RWPE1 (cell line): ENCODE measurements around the gene ZFP92.

Experiments
- CTCF ChIA-PET: fragments of 350-600 bp; sonication (Branson Sonifier 250); formaldehyde crosslinking; extraction: SDS; loops from one replicate; lab custom pipeline; 2021; lab: Yijun Ruan, JAX
- POLR2A ChIA-PET: fragments of 400-600 bp; formaldehyde crosslinking; extraction: SDS; loops from one replicate; lab custom pipeline; 2020; ENCODE audit warnings: antibody characterized with exemption; ENCODE audit not compliant: low non-redundant PET; lab: Yijun Ruan, JAX
- DNase-seq: peaks from one replicate; pipeline ENCODE4 v3.0.0; 2012; ENCODE audit warnings: low spot score
- H3K27ac ChIP-seq: fragments of 450-650 bp; 2 replicates; pipeline ENCODE4 v1.5.1; 2017
- TF ChIP-seq, protein P1 (sequence below): fragments of 450-650 bp; conservative IDR thresholded peaks from 2 replicates; pipeline ENCODE4 v1.5.1; 2017; ENCODE audit warnings: low read depth, mild to moderate bottlenecking

ZFP92 gene

DNA sequence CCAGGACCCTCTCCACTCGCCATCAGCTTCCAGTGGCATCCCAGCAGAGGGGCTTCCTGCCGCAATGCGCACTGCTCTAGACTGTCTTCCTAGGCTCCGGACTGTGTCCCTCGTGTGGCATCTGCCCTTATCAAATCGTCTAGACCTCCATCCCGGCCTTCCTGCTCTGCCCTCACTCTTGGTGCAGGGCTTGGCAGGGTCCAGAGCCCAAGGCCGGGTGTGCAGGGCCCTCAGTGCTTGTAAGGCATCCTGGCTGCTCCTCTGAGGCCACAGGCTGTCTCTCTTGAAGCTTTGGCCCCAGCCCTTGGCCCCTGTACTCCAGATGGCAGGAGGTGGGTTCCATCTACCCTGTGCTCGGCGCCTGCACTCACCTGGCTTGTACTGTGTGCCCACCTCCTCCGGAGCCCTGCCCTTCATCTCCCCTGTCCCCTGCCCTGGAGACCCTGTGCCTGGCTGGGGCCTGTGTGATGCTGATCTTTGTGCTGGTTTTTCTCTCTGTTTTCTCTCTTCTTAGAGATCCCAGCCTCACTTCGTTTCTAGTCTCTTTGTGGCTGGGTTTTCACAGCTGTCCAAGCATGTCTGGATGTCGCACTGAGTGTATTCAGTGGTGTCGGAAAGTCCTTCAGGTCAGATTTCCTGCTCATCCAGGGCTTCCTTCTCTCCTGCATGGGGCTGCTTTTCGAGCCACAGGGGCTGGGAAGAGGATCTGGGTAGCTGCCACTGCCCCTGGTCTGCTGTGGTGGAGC lies 38.3 kb downstream of the ZFP92 start:
- DNase-seq = no peak
- H3K27ac ChIP-seq = no peak overlapping the region
- TF ChIP-seq, protein P1, sequence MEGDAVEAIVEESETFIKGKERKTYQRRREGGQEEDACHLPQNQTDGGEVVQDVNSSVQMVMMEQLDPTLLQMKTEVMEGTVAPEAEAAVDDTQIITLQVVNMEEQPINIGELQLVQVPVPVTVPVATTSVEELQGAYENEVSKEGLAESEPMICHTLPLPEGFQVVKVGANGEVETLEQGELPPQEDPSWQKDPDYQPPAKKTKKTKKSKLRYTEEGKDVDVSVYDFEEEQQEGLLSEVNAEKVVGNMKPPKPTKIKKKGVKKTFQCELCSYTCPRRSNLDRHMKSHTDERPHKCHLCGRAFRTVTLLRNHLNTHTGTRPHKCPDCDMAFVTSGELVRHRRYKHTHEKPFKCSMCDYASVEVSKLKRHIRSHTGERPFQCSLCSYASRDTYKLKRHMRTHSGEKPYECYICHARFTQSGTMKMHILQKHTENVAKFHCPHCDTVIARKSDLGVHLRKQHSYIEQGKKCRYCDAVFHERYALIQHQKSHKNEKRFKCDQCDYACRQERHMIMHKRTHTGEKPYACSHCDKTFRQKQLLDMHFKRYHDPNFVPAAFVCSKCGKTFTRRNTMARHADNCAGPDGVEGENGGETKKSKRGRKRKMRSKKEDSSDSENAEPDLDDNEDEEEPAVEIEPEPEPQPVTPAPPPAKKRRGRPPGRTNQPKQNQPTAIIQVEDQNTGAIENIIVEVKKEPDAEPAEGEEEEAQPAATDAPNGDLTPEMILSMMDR = no peak
- ChIA-PET POLR2A (no interaction called here), CTCF (interaction anchor here (0.5 to 1.0 kb wide), 2 partner anchors 11 to 417 kb away, joined by 3 to 7 read pairs; no protein-coding TSS in a partner anchor)

DNA sequence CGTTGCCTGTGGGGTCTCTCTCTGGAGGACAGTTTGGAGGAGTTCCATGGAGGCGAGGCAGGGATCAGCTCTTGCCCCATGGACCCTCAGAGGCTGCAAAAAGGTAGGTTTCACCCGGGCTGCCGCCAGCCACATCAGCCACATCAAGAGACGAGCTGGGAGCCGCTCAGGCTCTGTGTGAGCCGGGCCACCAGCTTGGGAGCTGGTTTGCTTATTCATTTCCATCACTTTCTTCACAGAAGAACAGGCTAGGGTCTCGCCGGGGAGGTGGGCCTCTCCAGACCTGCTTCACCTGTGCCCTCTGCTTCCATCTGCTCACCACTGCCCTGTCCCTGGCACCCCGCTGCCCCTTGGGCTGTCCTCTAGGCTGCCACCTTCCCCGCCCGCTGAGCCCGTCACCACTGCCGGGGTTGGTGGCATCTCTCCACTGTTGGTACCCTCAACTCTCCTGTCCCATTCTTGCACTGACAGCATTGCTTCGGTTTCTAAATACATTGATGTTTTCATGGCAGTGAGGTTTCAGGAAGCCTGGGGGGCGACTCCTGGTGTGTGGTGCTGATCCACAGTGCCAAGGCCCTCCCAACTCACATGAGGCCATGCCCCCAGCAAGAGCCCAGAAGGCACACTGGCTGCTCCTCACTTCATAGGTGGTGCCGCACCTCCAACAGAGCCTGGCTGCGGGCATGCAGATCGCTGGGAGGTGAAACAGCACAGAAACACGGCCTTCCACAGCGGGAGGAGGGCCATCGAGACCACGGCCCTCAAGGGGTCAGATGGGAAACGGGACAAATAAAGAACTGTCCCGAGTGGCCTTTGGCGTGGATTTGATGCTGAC lies 39.1 kb downstream of the ZFP92 start:
- DNase-seq = no peak
- ChIA-PET POLR2A (no interaction called here), CTCF (interaction anchor here (1.0 kb wide), 1 partner anchor 10 kb away, joined by 7 read pairs; no protein-coding TSS in a partner anchor)
- TF ChIP-seq, protein P1 = no peak
- H3K27ac ChIP-seq = no peak overlapping the region

DNA sequence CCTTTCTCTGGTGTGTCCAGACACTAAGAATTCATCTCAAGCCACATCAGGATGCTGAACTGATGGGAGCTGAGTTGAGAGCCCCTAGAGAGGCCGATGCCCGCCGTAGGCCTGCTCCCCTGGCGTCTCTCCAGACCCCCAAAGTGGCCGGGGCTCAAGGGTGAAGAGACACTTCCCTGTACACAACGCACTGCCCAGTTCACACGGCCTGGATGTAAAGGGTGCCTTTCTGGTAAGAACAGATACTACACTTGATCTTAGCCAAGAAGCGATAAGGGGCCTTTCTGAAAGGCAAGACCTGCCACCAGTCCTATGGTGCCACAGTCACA lies 39.6 kb downstream of the ZFP92 start:
- ChIA-PET POLR2A (no interaction called here), CTCF (no interaction called here)
- TF ChIP-seq, protein P1 = no peak
- H3K27ac ChIP-seq = no peak overlapping the region
- DNase-seq = no peak

DNA sequence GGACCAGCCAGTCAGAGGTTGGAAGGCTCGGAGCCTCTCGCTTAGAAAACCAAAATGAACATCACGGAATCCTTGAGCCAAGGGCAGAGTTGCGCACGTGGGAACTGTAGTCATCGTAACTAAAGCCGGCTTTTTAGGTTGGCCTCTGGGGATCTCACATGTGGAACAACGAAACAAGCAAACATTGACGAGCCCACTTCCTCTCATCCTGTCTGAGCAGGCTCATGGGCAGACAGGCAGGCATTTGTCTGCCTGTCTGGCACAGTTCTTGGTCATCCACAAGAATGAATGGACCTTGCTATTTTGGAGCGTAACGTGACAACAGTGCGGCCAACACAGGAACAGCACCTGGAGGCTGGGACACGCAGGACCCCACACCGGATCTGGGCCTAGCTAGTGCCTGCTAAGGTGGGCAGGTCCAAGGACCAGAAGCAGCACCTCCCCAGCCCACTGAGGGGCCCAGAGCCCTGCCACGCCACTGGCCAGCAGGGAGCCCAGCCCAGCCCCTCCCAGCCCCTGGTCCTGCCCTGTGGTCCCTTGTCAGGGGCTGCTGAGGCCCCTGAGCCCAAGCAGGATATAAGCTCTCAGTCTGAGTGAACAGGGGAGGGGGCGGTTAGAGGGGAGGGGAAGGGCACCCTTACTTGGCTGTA lies 43.8 kb downstream of the ZFP92 start:
- no peak for DNase-seq
- CTCF ChIA-PET = no interaction called here
- TF ChIP-seq, protein P1 = no peak
- POLR2A ChIA-PET = no interaction called here
- no peak overlapping the region for H3K27ac ChIP-seq

DNA sequence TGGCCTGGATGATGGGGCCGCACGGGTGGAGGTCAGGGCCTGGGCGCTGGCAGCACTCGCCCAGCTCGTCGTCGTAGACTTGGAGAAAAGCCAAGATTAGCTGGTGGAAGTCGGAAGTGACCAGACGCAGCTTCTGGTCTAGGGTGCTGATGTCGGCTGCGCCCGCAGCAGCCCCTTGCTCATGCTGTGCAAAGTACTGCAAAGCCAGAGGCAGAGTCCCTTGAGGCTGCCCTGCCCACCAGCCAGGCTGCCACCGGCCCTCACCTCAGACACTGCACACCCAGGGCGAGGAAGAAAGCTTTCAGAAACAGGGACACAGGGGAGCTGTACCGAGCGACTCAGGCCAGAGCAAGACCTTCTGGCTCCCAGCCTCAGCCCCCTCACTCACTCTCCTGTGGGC lies 44.3 kb downstream of the ZFP92 start:
- DNase-seq = no peak
- ChIA-PET CTCF (no interaction called here), POLR2A (no interaction called here)
- no peak overlapping the region for H3K27ac ChIP-seq
- TF ChIP-seq, protein P1 = no peak

DNA sequence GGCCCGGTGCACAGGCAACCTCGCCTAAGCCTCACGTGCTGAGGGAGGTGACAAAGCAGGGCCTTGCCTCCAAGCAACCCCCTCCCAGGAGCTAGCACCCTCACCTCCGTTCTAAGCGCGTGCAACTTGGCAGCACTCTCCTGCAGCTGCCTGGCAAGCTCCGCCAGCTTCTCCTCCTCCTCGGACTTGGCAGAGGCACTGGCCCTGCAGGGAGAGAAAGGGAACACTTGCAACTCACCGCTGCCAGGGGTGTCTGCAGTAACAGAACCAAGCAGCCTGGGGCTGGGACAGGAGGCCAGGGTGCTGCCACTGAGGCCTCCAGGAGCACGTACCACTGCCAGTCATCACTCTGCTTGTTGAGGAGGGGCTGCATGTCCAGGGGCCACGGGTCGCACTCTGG lies 44.9 kb downstream of the ZFP92 start:
- DNase-seq = no peak
- no peak overlapping the region for H3K27ac ChIP-seq
- ChIA-PET POLR2A (no interaction called here), CTCF (no interaction called here)
- TF ChIP-seq, protein P1 = no peak
